ENCODE data around the gene RFTN2. TPM values are rescaled to one million over a fixed set of nuclear protein-coding genes. Genes with fewer than 3 reads are reported as not detected.
"Not testable (repeated sequence)": the region's sequence is repeated elsewhere in the genome, so short reads cannot be mapped to it uniquely, and the experiment has no call there.

RFTN2 gene
- total RNA-seq, 1 donor: 14.5 TPM

- Histone ChIP-seq H3K4me1 (ENCODE audit: insufficient read depth, low read length) (no peaks in the 10 kb centered on the region), H3K4me2 (ENCODE audit: insufficient read depth, low read length) (no peak overlapping the region), H3K4me3 (ENCODE audit: insufficient read depth, low read length) (no peak overlapping the region), H3K79me2 (ENCODE audit: insufficient read depth, low read length) (no peaks in the 10 kb centered on the region), H3K36me3 (ENCODE audit: insufficient read depth, low read length) (no peaks in the 10 kb centered on the region), H3K9me3 (ENCODE audit: low read depth, low read length) (no peaks in the 10 kb centered on the region), H3K27me3 (ENCODE audit: insufficient read depth, low read length) (no peaks in the 10 kb centered on the region), H2AFZ (ENCODE audit: low read length) (no peak overlapping the region), H3K27ac (ENCODE audit: low read depth, low read length) (no peak overlapping the region), H4K20me1 (ENCODE audit: insufficient read depth, low read length) (no peaks in the 10 kb centered on the region)
- no peak for TF ChIP-seq CTCF (IDR thresholded peaks at IDR 0.05; ENCODE audit: extremely low read depth, low read depth, low read length)
- DNase-seq (ENCODE audit: insufficient read length, low spot score, missing footprints): no peak
These were observed 17.8 kb downstream of the RFTN2 start for GRCh38 chr2:197657562-197657961.

- H2AFZ ChIP-seq (ENCODE audit: low read length): no peak overlapping the region
- no peak overlapping the region for H3K4me2 ChIP-seq (ENCODE audit: insufficient read depth, low read length)
- H3K4me1 ChIP-seq (ENCODE audit: insufficient read depth, low read length): no peaks in the 10 kb centered on the region
These were observed 27.3 kb downstream of the RFTN2 start for GRCh38 chr2:197647961-197648690.

GRCh38 chr2:197641666-197642065, 33.7 kb downstream of the RFTN2 start:
- no peak overlapping the region for H3K27ac ChIP-seq (ENCODE audit: low read depth, low read length)
- no peaks in the 10 kb centered on the region for H3K79me2 ChIP-seq (ENCODE audit: insufficient read depth, low read length)
- peak; percentile 30 for DNase-seq (ENCODE audit: insufficient read length, low spot score, missing footprints)
- no peak overlapping the region for H3K4me3 ChIP-seq (ENCODE audit: insufficient read depth, low read length)
- H4K20me1 ChIP-seq (ENCODE audit: insufficient read depth, low read length): no peaks in the 10 kb centered on the region
- no peaks in the 10 kb centered on the region for H3K27me3 ChIP-seq (ENCODE audit: insufficient read depth, low read length)
- no peak for TF ChIP-seq CTCF (IDR thresholded peaks at IDR 0.05; ENCODE audit: extremely low read depth, low read depth, low read length)
- no peak overlapping the region for H2AFZ ChIP-seq (ENCODE audit: low read length)
- no peaks in the 10 kb centered on the region for H3K4me1 ChIP-seq (ENCODE audit: insufficient read depth, low read length)
- no peaks in the 10 kb centered on the region for H3K36me3 ChIP-seq (ENCODE audit: insufficient read depth, low read length)
- no peak overlapping the region for H3K4me2 ChIP-seq (ENCODE audit: insufficient read depth, low read length)
- no peaks in the 10 kb centered on the region for H3K9me3 ChIP-seq (ENCODE audit: low read depth, low read length)

More at GRCh38 chr2:197647961-197648690, 27.3 kb downstream of the RFTN2 start:
- Histone ChIP-seq H3K27me3 (ENCODE audit: insufficient read depth, low read length) (no peaks in the 10 kb centered on the region), H3K9me3 (ENCODE audit: low read depth, low read length) (no peaks in the 10 kb centered on the region), H3K4me3 (ENCODE audit: insufficient read depth, low read length) (no peak overlapping the region), H4K20me1 (ENCODE audit: insufficient read depth, low read length) (no peaks in the 10 kb centered on the region), H3K36me3 (ENCODE audit: insufficient read depth, low read length) (no peaks in the 10 kb centered on the region), H3K79me2 (ENCODE audit: insufficient read depth, low read length) (no peaks in the 10 kb centered on the region), H3K27ac (ENCODE audit: low read depth, low read length) (no peak overlapping the region)
- DNase-seq (ENCODE audit: insufficient read length, low spot score, missing footprints): no peak
- TF ChIP-seq CTCF (IDR thresholded peaks at IDR 0.05; ENCODE audit: extremely low read depth, low read depth, low read length): no peak

- H4K20me1 ChIP-seq (ENCODE audit: insufficient read depth, low read length): not testable (repeated sequence)
These were observed 34.7 kb downstream of the RFTN2 start for GRCh38 chr2:197640571-197641122.

More at GRCh38 chr2:197640571-197641122, 34.7 kb downstream of the RFTN2 start:
- not testable (repeated sequence) for H3K79me2 ChIP-seq (ENCODE audit: insufficient read depth, low read length); H3K36me3 ChIP-seq (ENCODE audit: insufficient read depth, low read length); H3K9me3 ChIP-seq (ENCODE audit: low read depth, low read length); DNase-seq (ENCODE audit: insufficient read length, low spot score, missing footprints); H3K4me1 ChIP-seq (ENCODE audit: insufficient read depth, low read length); H2AFZ ChIP-seq (ENCODE audit: low read length); H3K27me3 ChIP-seq (ENCODE audit: insufficient read depth, low read length); H3K4me3 ChIP-seq (ENCODE audit: insufficient read depth, low read length); H3K27ac ChIP-seq (ENCODE audit: low read depth, low read length); H3K4me2 ChIP-seq (ENCODE audit: insufficient read depth, low read length)

Measured in osteoblast (primary cell).